Vagina (tissue), 2 donors: ENCODE results near the gene GOLGA5. TPM values are rescaled to one million over a fixed set of nuclear protein-coding genes. Genes with fewer than 3 reads are reported as not detected.

Experiments used
- DNase-seq, 2 donors: peaks; one replicate each; pipeline ENCODE4 v3.0.0-alpha.2; 2017; ENCODE audit errors: extremely low spot score in 2 of 2
- H3K27ac ChIP-seq: fragments of 200-600 bp; sonication (generic); one replicate; pipeline ENCODE4 v1.5.1; 2019
- H3K27me3 ChIP-seq: fragments of 200-600 bp; sonication (generic); one replicate; pipeline ENCODE4 v1.5.1; 2019
- H3K36me3 ChIP-seq, 2 donors: fragments of 200-600 bp; sonication (generic); one replicate each; pipeline ENCODE4 v1.5.1; 2017 to 2019
- H3K4me1 ChIP-seq: fragments of 200-600 bp; sonication (generic); one replicate; pipeline ENCODE4 v1.5.1; 2019
- H3K4me3 ChIP-seq, 2 donors: fragments of 200-600 bp; sonication (generic); 1 replicate in 1 of 2; 2 replicates in 1 of 2; pipeline ENCODE4 v1.5.1; 2016 to 2019
- H3K9me3 ChIP-seq: fragments of 200-600 bp; sonication (generic); one replicate; pipeline ENCODE4 v1.5.1; 2019
- POLR2A ChIP-seq, 2 donors: fragments of 450-650 bp; IDR thresholded peaks; one replicate each; pipeline ENCODE4 v1.6.1; 2017; ENCODE audit warnings: antibody characterized with exemption in 2 of 2, mild to moderate bottlenecking in 2 of 2, moderate library complexity in 2 of 2
- POLR2AphosphoS5 ChIP-seq, 2 donors: sonication (generic); formaldehyde crosslinking; IDR thresholded peaks; one replicate each; pipeline ENCODE4 v1.9.0; 2017; ENCODE audit warnings: antibody characterized with exemption in 2 of 2, mild to moderate bottlenecking in 2 of 2, low read depth in 1 of 2; ENCODE audit not compliant: insufficient read depth in 1 of 2
- intact Hi-C: fragments of 100-400 bp; cut with DNase I; formaldehyde crosslinking; loops from one replicate; pipeline ENCODE4 v1.15.1; 2023
- total RNA-seq: library from RNA; depleted of rRNA; stranded (reverse); fragments of >200 nt; gene quantifications from one replicate; pipeline ENCODE4 v1.2.3, GENCODE V29; 2016
- TF ChIP-seq, protein P1 (sequence below), 3 experiments: fragments of 450-650 bp in 2 of 3; fragments of 200-600 bp in 1 of 3; sonication (generic) in 1 of 3; IDR thresholded peaks; one replicate each; pipeline ENCODE4 v1.5.1; 2017 to 2019; ENCODE audit warnings: antibody characterized with exemption in 3 of 3, mild to moderate bottlenecking in 2 of 3, moderate library complexity in 2 of 3

GOLGA5 gene
- total RNA-seq, 1 donor from 2014 or later, result 30.0 TPM

- Histone ChIP-seq H3K27ac (no peak overlapping the region), H3K36me3 (no peaks in the 10 kb centered on the region), H3K4me1 (no peaks in the 10 kb centered on the region), H3K9me3 (no peaks in the 10 kb centered on the region), H3K27me3 (no peaks in the 10 kb centered on the region), H3K4me3 (no peak overlapping the region)
- intact Hi-C loops, result loop anchor here (10.0 kb wide), 2 partner anchors 69 to 99 kb away; no protein-coding TSS in a partner anchor
- peak in 1 of 2 donors; percentile 67 for TF ChIP-seq POLR2AphosphoS5 (IDR thresholded peaks at IDR 0.05; ENCODE audit: insufficient read depth in 1 of 2, low read depth in 1 of 2)
- TF ChIP-seq POLR2A (IDR thresholded peaks at IDR 0.05), result no peak
- TF ChIP-seq, protein P1, sequence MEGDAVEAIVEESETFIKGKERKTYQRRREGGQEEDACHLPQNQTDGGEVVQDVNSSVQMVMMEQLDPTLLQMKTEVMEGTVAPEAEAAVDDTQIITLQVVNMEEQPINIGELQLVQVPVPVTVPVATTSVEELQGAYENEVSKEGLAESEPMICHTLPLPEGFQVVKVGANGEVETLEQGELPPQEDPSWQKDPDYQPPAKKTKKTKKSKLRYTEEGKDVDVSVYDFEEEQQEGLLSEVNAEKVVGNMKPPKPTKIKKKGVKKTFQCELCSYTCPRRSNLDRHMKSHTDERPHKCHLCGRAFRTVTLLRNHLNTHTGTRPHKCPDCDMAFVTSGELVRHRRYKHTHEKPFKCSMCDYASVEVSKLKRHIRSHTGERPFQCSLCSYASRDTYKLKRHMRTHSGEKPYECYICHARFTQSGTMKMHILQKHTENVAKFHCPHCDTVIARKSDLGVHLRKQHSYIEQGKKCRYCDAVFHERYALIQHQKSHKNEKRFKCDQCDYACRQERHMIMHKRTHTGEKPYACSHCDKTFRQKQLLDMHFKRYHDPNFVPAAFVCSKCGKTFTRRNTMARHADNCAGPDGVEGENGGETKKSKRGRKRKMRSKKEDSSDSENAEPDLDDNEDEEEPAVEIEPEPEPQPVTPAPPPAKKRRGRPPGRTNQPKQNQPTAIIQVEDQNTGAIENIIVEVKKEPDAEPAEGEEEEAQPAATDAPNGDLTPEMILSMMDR (IDR thresholded peaks at IDR 0.05), result peak; percentile 28 to 78 (median 48)
- no peak for DNase-seq
Observed at GRCh38 chr14:92783813-92784431, 10.2 kb upstream of the GOLGA5 start.

GRCh38 chr14:92785667-92786426, 8.3 kb upstream of the GOLGA5 start:
- Histone ChIP-seq H3K27me3 (no peaks in the 10 kb centered on the region), H3K4me1 (no peaks in the 10 kb centered on the region), H3K27ac (peak overlapping the region; percentile 38), H3K4me3 (no peak overlapping the region), H3K9me3 (no peaks in the 10 kb centered on the region), H3K36me3 (no peaks in the 10 kb centered on the region)
- DNase-seq, result no peak
- intact Hi-C loops, result loop anchor here (10.0 kb wide), 2 partner anchors 71 to 101 kb away; no protein-coding TSS in a partner anchor
- TF ChIP-seq POLR2A (IDR thresholded peaks at IDR 0.05) (no peak), POLR2AphosphoS5 (IDR thresholded peaks at IDR 0.05; ENCODE audit: insufficient read depth in 1 of 2, low read depth in 1 of 2) (no peak)
- TF ChIP-seq, protein P1 (IDR thresholded peaks at IDR 0.05), result no peak

DNA sequence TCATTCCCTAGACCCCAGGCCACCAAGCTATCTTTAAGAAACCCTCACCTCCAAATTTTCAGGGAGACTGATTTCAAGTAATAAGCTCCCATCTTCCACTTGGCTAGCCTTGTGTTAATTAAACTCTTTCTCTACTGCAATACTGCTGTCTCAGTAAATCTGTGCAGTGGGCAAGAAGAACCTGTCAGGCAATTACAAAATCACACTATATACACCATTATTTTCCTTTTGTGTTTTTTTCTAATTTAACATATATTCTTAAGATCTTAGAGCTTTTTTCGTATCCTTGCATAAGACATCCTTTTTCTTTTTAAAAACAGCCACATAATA, 7.7 kb upstream of the GOLGA5 start:
- H3K9me3 ChIP-seq, result no peaks in the 10 kb centered on the region
- no peak overlapping the region for H3K4me3 ChIP-seq
- intact Hi-C loops, result loop anchor here (10.0 kb wide), 2 partner anchors 72 to 102 kb away; no protein-coding TSS in a partner anchor
- TF ChIP-seq POLR2AphosphoS5 (IDR thresholded peaks at IDR 0.05; ENCODE audit: insufficient read depth in 1 of 2, low read depth in 1 of 2) (no peak), POLR2A (IDR thresholded peaks at IDR 0.05) (no peak)
- TF ChIP-seq, protein P1 (IDR thresholded peaks at IDR 0.05), result no peak
- no peaks in the 10 kb centered on the region for H3K4me1 ChIP-seq
- H3K27me3 ChIP-seq, result no peaks in the 10 kb centered on the region
- no peak for DNase-seq
- no peaks in the 10 kb centered on the region for H3K36me3 ChIP-seq
- H3K27ac ChIP-seq, result peak overlapping the region; percentile 38

DNA sequence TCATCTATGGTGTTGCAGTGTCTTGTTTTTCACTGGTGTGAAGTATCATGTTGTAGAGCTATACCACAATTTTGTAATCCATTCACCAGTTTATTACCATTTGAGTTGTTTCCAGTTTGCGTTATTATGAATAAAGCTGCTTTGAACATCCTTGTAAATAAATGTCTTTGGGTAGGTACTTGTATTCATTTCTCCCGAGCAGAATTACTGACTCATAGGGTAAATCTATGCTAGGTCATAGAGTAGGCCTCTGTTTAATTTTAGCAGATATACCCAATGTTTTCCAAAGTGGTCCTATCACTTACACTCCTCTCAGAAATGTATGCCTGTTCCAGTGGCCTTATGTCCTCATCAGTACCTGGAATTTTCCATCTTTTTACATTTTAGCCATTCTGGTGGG, 6.6 kb upstream of the GOLGA5 start:
- H3K4me1 ChIP-seq, result no peaks in the 10 kb centered on the region
- H3K27me3 ChIP-seq, result no peaks in the 10 kb centered on the region
- H3K9me3 ChIP-seq, result no peaks in the 10 kb centered on the region
- no peak overlapping the region for H3K4me3 ChIP-seq
- intact Hi-C loops, result loop anchor here (10.0 kb wide), 2 partner anchors 73 to 103 kb away; no protein-coding TSS in a partner anchor
- TF ChIP-seq POLR2AphosphoS5 (IDR thresholded peaks at IDR 0.05; ENCODE audit: insufficient read depth in 1 of 2, low read depth in 1 of 2) (no peak), POLR2A (IDR thresholded peaks at IDR 0.05) (no peak)
- TF ChIP-seq, protein P1 (IDR thresholded peaks at IDR 0.05), result no peak
- DNase-seq, result no peak
- H3K27ac ChIP-seq, result no peak overlapping the region
- no peaks in the 10 kb centered on the region for H3K36me3 ChIP-seq
